Mesenchymal stem cell (in vitro differentiated cells and primary cell): Measurements from ENCODE around the gene KCTD12.

Source experiments
- DNase-seq: peaks from one replicate; pipeline ENCODE4 v3.0.0-alpha.2; 2013
- H2AFZ ChIP-seq: one replicate; pipeline ENCODE4 v1.6.1; 2013; ENCODE audit warnings: low read depth, mild to moderate bottlenecking, control low read depth, inconsistent platforms, low read length, moderate library complexity
- H2AK5ac ChIP-seq: 2 replicates; pipeline ENCODE4 v1.6.1; 2013; ENCODE audit warnings: low read length, moderate library complexity, mild to moderate bottlenecking, inconsistent platforms; ENCODE audit not compliant: severe bottlenecking
- H2BK120ac ChIP-seq: one replicate; pipeline ENCODE4 v1.6.1; 2013; ENCODE audit warnings: low read depth, mild to moderate bottlenecking, inconsistent platforms, low read length, moderate library complexity
- H2BK12ac ChIP-seq, 2 experiments: one replicate each; pipeline ENCODE4 v1.6.1; 2013; ENCODE audit warnings: inconsistent platforms in 2 of 2, low read length in 2 of 2, mild to moderate bottlenecking in 2 of 2, moderate library complexity in 2 of 2, control low read depth in 1 of 2
- H2BK15ac ChIP-seq: one replicate; pipeline ENCODE4 v1.6.1; 2013; ENCODE audit warnings: mild to moderate bottlenecking, low read depth, inconsistent platforms; ENCODE audit not compliant: poor library complexity, severe bottlenecking
- H2BK5ac ChIP-seq: 2 replicates; pipeline ENCODE4 v1.6.1; 2013; ENCODE audit warnings: low read depth, mild to moderate bottlenecking, low read length, control low read depth, inconsistent platforms; ENCODE audit not compliant: poor library complexity, severe bottlenecking
- H3K14ac ChIP-seq, 2 experiments: one replicate each; pipeline ENCODE4 v1.6.1; 2013; ENCODE audit warnings: inconsistent platforms in 2 of 2, low read length in 2 of 2, control low read depth in 1 of 2, mild to moderate bottlenecking in 1 of 2, moderate library complexity in 1 of 2
- H3K18ac ChIP-seq, 2 experiments: one replicate each; pipeline ENCODE4 v1.6.1; 2013; ENCODE audit warnings: inconsistent platforms in 2 of 2, low read length in 2 of 2, control low read depth in 1 of 2, low read depth in 1 of 2, mild to moderate bottlenecking in 1 of 2
- H3K23ac ChIP-seq, 2 experiments: one replicate each; pipeline ENCODE4 v1.6.1; 2013; ENCODE audit warnings: inconsistent platforms in 2 of 2, low read length in 2 of 2, mild to moderate bottlenecking in 2 of 2, moderate library complexity in 2 of 2, control low read depth in 1 of 2
- H3K27ac ChIP-seq: 2 replicates; pipeline ENCODE4 v1.5.1; 2013; ENCODE audit warnings: mild to moderate bottlenecking, moderate library complexity, low read length, control low read depth, inconsistent platforms; ENCODE audit not compliant: poor library complexity, severe bottlenecking
- H3K27me3 ChIP-seq, 2 experiments: 2 replicates each; pipeline versions ENCODE4 v1.6.1 to v1.7.0; 2013; ENCODE audit warnings: low read length in 2 of 2, mild to moderate bottlenecking in 2 of 2, moderate library complexity in 2 of 2, control low read depth in 1 of 2, inconsistent platforms in 1 of 2; ENCODE audit not compliant: control insufficient read depth in 1 of 2, insufficient read depth in 1 of 2
- H3K36me3 ChIP-seq, 2 experiments: 2 replicates each; pipeline versions ENCODE4 v1.6.1 to v1.7.0; 2013; ENCODE audit warnings: low read length in 2 of 2, control low read depth in 1 of 2, inconsistent platforms in 1 of 2, low read depth in 1 of 2, mild to moderate bottlenecking in 1 of 2; ENCODE audit not compliant: insufficient read depth in 2 of 2, control insufficient read depth in 1 of 2
- H3K4ac ChIP-seq, 2 experiments: one replicate each; pipeline ENCODE4 v1.6.1; 2013; ENCODE audit warnings: inconsistent platforms in 2 of 2, low read length in 2 of 2, mild to moderate bottlenecking in 2 of 2, moderate library complexity in 2 of 2, control low read depth in 1 of 2, low read depth in 1 of 2
- H3K4me1 ChIP-seq: 2 replicates; pipeline ENCODE4 v1.6.1; 2013; ENCODE audit warnings: low read depth, low read length, control low read depth; ENCODE audit not compliant: control insufficient read depth, insufficient read depth
- H3K4me2 ChIP-seq: 2 replicates; pipeline ENCODE4 v1.6.1; 2013; ENCODE audit warnings: low read length, mild to moderate bottlenecking, inconsistent platforms; ENCODE audit not compliant: poor library complexity, severe bottlenecking
- H3K4me3 ChIP-seq, 2 experiments: 2 replicates each; pipeline versions ENCODE4 v1.5.1 to v1.7.0; 2013; ENCODE audit warnings: low read length in 2 of 2, mild to moderate bottlenecking in 2 of 2, control low read depth in 1 of 2, low read depth in 1 of 2; ENCODE audit not compliant: insufficient read depth in 1 of 2
- H3K79me1 ChIP-seq: replicated peaks from 2 replicates; pipeline ENCODE4 v1.6.1; 2013; ENCODE audit warnings: mild to moderate bottlenecking, control low read depth, low read length, inconsistent platforms; ENCODE audit not compliant: poor library complexity, severe bottlenecking
- H3K9ac ChIP-seq: 2 replicates; pipeline ENCODE4 v1.7.0; 2013; ENCODE audit warnings: mild to moderate bottlenecking, low read length, moderate library complexity
- H3K9me3 ChIP-seq: 2 replicates; pipeline ENCODE4 v1.7.0; 2013; ENCODE audit warnings: mild to moderate bottlenecking, low read length; ENCODE audit not compliant: control insufficient read depth
- H4K8ac ChIP-seq: one replicate; pipeline ENCODE4 v1.6.1; 2013; ENCODE audit warnings: inconsistent platforms, mild to moderate bottlenecking, low read length, moderate library complexity
- H4K91ac ChIP-seq: one replicate; pipeline ENCODE4 v1.6.1; 2013; ENCODE audit warnings: mild to moderate bottlenecking, low read length, inconsistent platforms
- WGBS: methylation state at CpG from one replicate; pipeline ENCODE4 v1.1.7; 2013; ENCODE audit warnings: mixed read lengths; 5-methylcytosine and 5-hydroxymethylcytosine counted together

The KCTD12 gene

DNA sequence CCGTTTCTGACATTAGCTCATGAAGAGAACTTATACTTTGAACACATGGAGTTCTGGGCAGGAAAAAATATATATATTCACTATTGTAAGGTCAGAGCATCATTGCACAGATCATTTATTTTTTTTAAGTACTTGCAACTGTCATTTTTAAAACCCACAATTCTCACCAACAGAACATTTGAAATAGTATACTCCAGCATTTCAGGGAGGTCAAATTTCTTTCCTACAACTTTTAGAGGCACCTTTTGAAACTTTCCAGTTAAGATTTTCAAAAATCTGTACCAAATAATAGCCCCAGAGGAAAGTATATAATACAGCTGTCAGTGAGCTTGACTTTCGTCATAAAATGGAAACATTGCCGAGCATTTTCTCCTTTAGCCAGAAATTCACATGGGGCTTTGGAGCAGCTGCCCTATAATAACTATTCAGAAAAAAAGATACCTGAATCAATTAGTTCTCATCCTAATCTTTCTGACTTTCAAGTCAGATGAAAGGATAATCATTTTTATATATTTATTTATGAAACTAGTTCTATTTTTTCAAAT, 10.9 kb downstream of the KCTD12 start:
- H2BK12ac ChIP-seq = no peak overlapping the region
- H3K18ac ChIP-seq = no peak overlapping the region
- 69% methylated on average over 2 of the region's 3 CpGs for WGBS
- DNase-seq = no peak
- H3K4me2 ChIP-seq = no peak overlapping the region
- no peak overlapping the region for H3K23ac ChIP-seq
- no peak overlapping the region for H3K4me3 ChIP-seq
- H3K27me3 ChIP-seq = no peaks in the 10 kb centered on the region
- H3K27ac ChIP-seq = no peak overlapping the region
- no peak overlapping the region for H3K9ac ChIP-seq
- no peak overlapping the region for H2BK120ac ChIP-seq
- H2AK5ac ChIP-seq = no peak overlapping the region
- H4K91ac ChIP-seq = no peak overlapping the region
- H4K8ac ChIP-seq = no peak overlapping the region
- no peak overlapping the region for H3K4ac ChIP-seq
- H3K9me3 ChIP-seq = no peaks in the 10 kb centered on the region
- no peak overlapping the region for H2BK5ac ChIP-seq
- H2AFZ ChIP-seq = no peak overlapping the region
- no peaks in the 10 kb centered on the region for H3K4me1 ChIP-seq
- H3K79me1 ChIP-seq = no peaks in the 10 kb centered on the region
- peaks cover 0 to under 1% of the 10 kb centered on the region in 2 experiments for H3K36me3 ChIP-seq
- no peak overlapping the region for H2BK15ac ChIP-seq
- no peak overlapping the region for H3K14ac ChIP-seq

DNA sequence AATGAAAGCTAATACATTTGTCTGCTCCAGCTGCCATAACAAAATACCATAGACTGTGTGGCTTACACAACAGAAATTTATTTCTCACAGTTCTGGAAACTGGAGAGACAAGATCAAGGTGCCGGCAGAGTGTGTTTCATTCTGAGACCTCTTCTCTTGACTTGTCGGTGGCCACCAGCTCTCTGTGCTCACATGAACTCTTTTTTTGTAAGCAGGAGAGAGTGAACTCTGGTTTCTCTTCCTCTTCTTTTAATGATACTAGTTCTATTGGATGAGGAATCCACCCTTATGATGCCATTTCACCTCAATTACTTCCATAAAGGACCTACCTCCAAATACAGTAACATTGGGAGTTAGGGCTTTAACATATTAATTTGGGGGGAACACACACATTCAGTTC, 11.7 kb downstream of the KCTD12 start:
- Histone ChIP-seq H3K4me1 (no peaks in the 10 kb centered on the region), H3K9me3 (no peaks in the 10 kb centered on the region), H3K36me3 (no peaks in the 10 kb centered on the region), H3K4me3 (no peak overlapping the region), H3K14ac (no peak overlapping the region), H3K79me1 (no peaks in the 10 kb centered on the region), H3K23ac (no peak overlapping the region), H3K4me2 (no peak overlapping the region), H4K91ac (no peak overlapping the region), H3K27me3 (no peaks in the 10 kb centered on the region), H4K8ac (no peak overlapping the region), H2AFZ (no peak overlapping the region), H2AK5ac (no peak overlapping the region), H2BK15ac (no peak overlapping the region), H2BK12ac (no peak overlapping the region), H2BK120ac (no peak overlapping the region), H2BK5ac (no peak overlapping the region), H3K18ac (no peak overlapping the region), H3K9ac (no peak overlapping the region), H3K4ac (no peak overlapping the region), H3K27ac (no peak overlapping the region)
- no peak for DNase-seq
- WGBS = 93% methylated on average over 2 of the region's 2 CpGs

DNA sequence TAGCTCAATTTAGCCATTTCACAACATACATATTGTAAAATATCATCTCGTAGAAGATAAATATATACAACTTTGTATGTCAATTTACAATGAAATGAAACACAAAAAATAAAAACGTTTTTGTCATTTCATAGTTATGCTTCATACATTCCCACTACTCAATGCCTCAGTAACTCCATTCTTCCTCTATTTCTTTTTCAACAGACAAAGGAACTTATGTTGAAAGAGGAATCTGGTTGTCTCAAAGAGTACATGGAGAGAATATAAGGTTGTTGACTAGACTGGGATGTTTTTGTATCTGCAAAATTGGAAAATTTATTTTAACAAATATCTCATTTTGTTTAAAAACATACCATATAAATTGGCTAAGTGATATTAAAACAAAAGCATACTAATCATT, 12.8 kb downstream of the KCTD12 start:
- no peak overlapping the region for H3K4ac ChIP-seq
- no CpG with 5 or more reads among the region's 2 CpGs for WGBS
- no peaks in the 10 kb centered on the region for H3K4me1 ChIP-seq

DNA sequence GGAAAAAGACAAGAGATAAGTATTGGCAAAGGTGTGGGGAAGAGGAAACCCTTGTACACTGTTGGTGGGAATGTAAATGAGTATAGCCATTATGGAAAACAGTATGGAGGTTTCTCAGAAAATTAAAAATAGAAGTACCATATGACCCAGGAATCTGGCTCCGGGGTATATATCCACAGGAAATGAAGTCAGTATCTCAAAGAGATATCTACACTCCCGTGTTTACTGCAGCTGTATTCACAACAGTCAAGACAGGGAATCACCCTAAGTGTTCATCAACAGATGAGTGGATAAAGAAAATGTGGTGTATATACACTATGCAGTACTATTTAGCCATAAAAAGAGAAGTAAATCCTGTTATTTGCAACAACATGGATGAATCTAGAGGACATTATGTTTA, 13.5 kb downstream of the KCTD12 start:
- H3K23ac ChIP-seq = no peak overlapping the region
- H3K4ac ChIP-seq = no peak overlapping the region
- no peak overlapping the region for H3K18ac ChIP-seq
- no peak overlapping the region for H2BK120ac ChIP-seq
- no peaks in the 10 kb centered on the region for H3K9me3 ChIP-seq
- no peak overlapping the region for H2AFZ ChIP-seq
- H4K91ac ChIP-seq = no peak overlapping the region
- DNase-seq = peak; percentile 36
- no peak overlapping the region for H3K27ac ChIP-seq
- H2BK12ac ChIP-seq = no peak overlapping the region
- no peak overlapping the region for H2BK5ac ChIP-seq
- no peaks in the 10 kb centered on the region for H3K79me1 ChIP-seq
- no peaks in the 10 kb centered on the region for H3K27me3 ChIP-seq
- H2AK5ac ChIP-seq = no peak overlapping the region
- H3K4me3 ChIP-seq = no peak overlapping the region
- no peak overlapping the region for H3K4me2 ChIP-seq
- H3K9ac ChIP-seq = no peak overlapping the region
- no peaks in the 10 kb centered on the region for H3K4me1 ChIP-seq
- no peak overlapping the region for H4K8ac ChIP-seq
- H3K36me3 ChIP-seq = no peaks in the 10 kb centered on the region
- WGBS = 29% methylated on average over 2 of the region's 2 CpGs
- H2BK15ac ChIP-seq = no peak overlapping the region
- H3K14ac ChIP-seq = no peak overlapping the region

More for the DNA sequence above, 12.8 kb downstream of the KCTD12 start:
- Histone ChIP-seq H3K4me2 (no peak overlapping the region), H3K27ac (no peak overlapping the region), H2AK5ac (no peak overlapping the region), H3K79me1 (no peaks in the 10 kb centered on the region), H3K9me3 (no peaks in the 10 kb centered on the region), H3K27me3 (no peaks in the 10 kb centered on the region), H3K4me3 (no peak overlapping the region), H2BK120ac (no peak overlapping the region), H2BK15ac (no peak overlapping the region), H3K36me3 (no peaks in the 10 kb centered on the region), H2BK5ac (no peak overlapping the region), H2BK12ac (no peak overlapping the region), H4K8ac (no peak overlapping the region), H3K18ac (no peak overlapping the region), H3K23ac (no peak overlapping the region), H3K14ac (no peak overlapping the region), H3K9ac (no peak overlapping the region), H4K91ac (no peak overlapping the region), H2AFZ (no peak overlapping the region)
- no peak for DNase-seq
